HCT116 (cell line): Measurements from ENCODE around the gene ITM2C. TPM values are rescaled to one million over a fixed set of nuclear protein-coding genes. Genes with fewer than 3 reads are reported as not detected.

Experiments used
- ATAC-seq: fragments of 200-7000 bp; cut with Tn5 transposase; 2 replicates; pipeline ENCODE4 v1.9.1; 2020; ENCODE audit warnings: mild to moderate bottlenecking, moderate library complexity
- BruUV-seq: library from RNA; stranded (reverse); fragments of 400-500 nt; replicated peaks from 2 replicates; lab custom pipeline; 2021; lab: Mats Ljungman, UMichigan
- CTCF ChIA-PET: fragments of 300-600 bp; sonication (Branson Sonifier 250); formaldehyde crosslinking; loops from one replicate; lab custom pipeline; 2021; ENCODE audit warnings: antibody characterized with exemption; lab: Charles Lee
- POLR2A ChIA-PET: fragments of 300-600, 350-600 bp; sonication (Branson Sonifier 250); formaldehyde crosslinking; loops from one replicate; lab custom pipeline; 2021; ENCODE audit warnings: antibody characterized with exemption; lab: Charles Lee
- RAD21 ChIA-PET, 2 experiments: fragments of 300-600 bp; sonication (Branson Sonifier 250); formaldehyde crosslinking; loops; one replicate each; lab custom pipeline; 2023; ENCODE audit warnings: low total read pairs in 2 of 2; ENCODE audit not compliant: uncharacterized antibody in 2 of 2, unreplicated experiment in 2 of 2, low non-redundant PET in 1 of 2; lab: Charles Lee
- DNase-seq: peaks from one replicate; pipeline ENCODE4 v3.0.0-alpha.2; 2010; ENCODE audit warnings: low read depth, low spot score
- H2AFZ ChIP-seq: fragments of 200-600 bp; shearing (Covaris generic), sonication (generic); 2 replicates; pipeline ENCODE4 v1.6.1; 2017; ENCODE audit warnings: low read depth, mixed run types, mixed read lengths, antibody characterized with exemption, low read length; ENCODE audit not compliant: poor library complexity, severe bottlenecking
- H3K27ac ChIP-seq: 2 replicates; pipeline ENCODE4 v1.5.1; 2012; ENCODE audit warnings: low read depth, low read length
- H3K27me3 ChIP-seq: fragments of 200-600 bp; sonication (generic); 2 replicates; pipeline ENCODE4 v1.6.1; 2016; ENCODE audit warnings: mixed run types, low read length, mixed read lengths; ENCODE audit not compliant: insufficient read depth
- H3K36me3 ChIP-seq, 2 experiments: fragments of 200-500 bp in 1 of 2; fragments of 200-600 bp in 1 of 2; sonication (Bioruptor generic) in 1 of 2; sonication (generic) in 1 of 2; 2 replicates each; pipeline versions ENCODE4 v1.5.1 to v1.6.1; 2014 to 2016; ENCODE audit warnings: low read length in 2 of 2, inconsistent platforms in 1 of 2, mixed read lengths in 1 of 2, mixed run types in 1 of 2; ENCODE audit not compliant: insufficient read depth in 2 of 2, control insufficient read depth in 1 of 2
- H3K4me1 ChIP-seq, 2 experiments: fragments of 200-600 bp in 1 of 2; sonication (generic) in 1 of 2; 2 replicates each; pipeline versions ENCODE4 v1.5.1 to v1.6.1; 2012 to 2017; ENCODE audit warnings: low read length in 2 of 2, inconsistent platforms in 1 of 2, mild to moderate bottlenecking in 1 of 2, mixed read lengths in 1 of 2, mixed run types in 1 of 2, moderate library complexity in 1 of 2; ENCODE audit not compliant: insufficient read depth in 2 of 2, control insufficient read depth in 1 of 2
- H3K4me2 ChIP-seq: fragments of 200-600 bp; sonication (generic); 2 replicates; pipeline ENCODE4 v1.6.1; 2017; ENCODE audit warnings: mixed run types, low read length, mixed read lengths
- H3K4me3 ChIP-seq, 2 experiments: fragments of 200-600 bp in 1 of 2; sonication (generic) in 1 of 2; replicated peaks in 1 of 2; 2 replicates each; pipeline ENCODE4 v1.5.1; 2011 to 2016; ENCODE audit warnings: low read length in 2 of 2, control low read depth in 1 of 2, low read depth in 1 of 2, mild to moderate bottlenecking in 1 of 2, mixed read lengths in 1 of 2, mixed run types in 1 of 2
- H3K79me2 ChIP-seq: fragments of 200-600 bp; sonication (generic); 2 replicates; pipeline ENCODE4 v1.6.1; 2017; ENCODE audit warnings: mild to moderate bottlenecking, mixed run types, low read length, moderate library complexity, mixed read lengths; ENCODE audit not compliant: insufficient read depth
- H3K9ac ChIP-seq: fragments of 200-600 bp; sonication (generic); 2 replicates; pipeline ENCODE4 v1.6.1; 2016; ENCODE audit warnings: low read length, mixed read lengths
- H3K9me2 ChIP-seq: fragments of 200-600 bp; sonication (generic), shearing (Covaris generic); 2 replicates; pipeline ENCODE4 v1.6.1; 2017; ENCODE audit warnings: mixed run types, mild to moderate bottlenecking, moderate library complexity; ENCODE audit not compliant: insufficient read depth
- H3K9me3 ChIP-seq, 2 experiments: fragments of 200-500 bp in 1 of 2; fragments of 200-600 bp in 1 of 2; sonication (Bioruptor generic) in 1 of 2; sonication (generic) in 1 of 2; 2 replicates each; pipeline ENCODE4 v1.6.1; 2014 to 2017; ENCODE audit warnings: low read length in 2 of 2, mixed read lengths in 2 of 2, inconsistent platforms in 1 of 2, low read depth in 1 of 2, mild to moderate bottlenecking in 1 of 2, mixed run types in 1 of 2, moderate library complexity in 1 of 2; ENCODE audit not compliant: control insufficient read depth in 1 of 2, insufficient read depth in 1 of 2
- H4K20me1 ChIP-seq: fragments of 200-600 bp; sonication (generic), shearing (Covaris generic); 2 replicates; pipeline ENCODE4 v1.6.1; 2017; ENCODE audit warnings: mixed run types, mild to moderate bottlenecking, moderate library complexity; ENCODE audit not compliant: insufficient read depth
- ATF3 ChIP-seq: IDR thresholded peaks from 2 replicates; pipeline ENCODE4 v1.6.1; 2012
- CBX3 ChIP-seq: IDR thresholded peaks from 2 replicates; pipeline ENCODE4 v1.6.1; 2012; ENCODE audit warnings: low read depth
- CEBPB ChIP-seq: IDR thresholded peaks from 2 replicates; pipeline ENCODE4 v1.6.1; 2012; ENCODE audit warnings: low read depth
- CTCF ChIP-seq, 3 experiments: fragments of 200-600 bp in 1 of 3; sonication (generic) in 1 of 3; IDR thresholded peaks in 2 of 3; conservative IDR thresholded peaks in 1 of 3; 2 replicates each; pipeline ENCODE4 v1.5.1; 2012 to 2017; ENCODE audit warnings: low read depth in 2 of 3, low read length in 2 of 3, antibody characterized with exemption in 1 of 3, borderline replicate concordance in 1 of 3, control low read depth in 1 of 3, mild to moderate bottlenecking in 1 of 3, mixed read lengths in 1 of 3, mixed run types in 1 of 3, moderate library complexity in 1 of 3; ENCODE audit not compliant: insufficient read depth in 1 of 3
- EGR1 ChIP-seq: IDR thresholded peaks from 2 replicates; pipeline ENCODE4 v1.6.1; 2012; ENCODE audit warnings: low read depth
- ELF1 ChIP-seq: IDR thresholded peaks from 2 replicates; pipeline ENCODE4 v1.6.1; 2012; ENCODE audit warnings: low read depth, borderline replicate concordance
- EZH2phosphoT487 ChIP-seq: fragments of 200-600 bp; IDR thresholded peaks from 2 replicates; pipeline ENCODE4 v1.6.1; 2018; ENCODE audit warnings: antibody characterized with exemption, borderline replicate concordance
- FOSL1 ChIP-seq: IDR thresholded peaks from 2 replicates; pipeline ENCODE4 v1.6.1; 2012; ENCODE audit warnings: low read depth
- JUND ChIP-seq: IDR thresholded peaks from 2 replicates; pipeline ENCODE4 v1.6.1; 2012
- POLR2A ChIP-seq: IDR thresholded peaks from 2 replicates; pipeline ENCODE4 v1.7.0; 2011; ENCODE audit warnings: borderline replicate concordance; ENCODE audit not compliant: insufficient read depth, insufficient read length; ENCODE audit errors: extremely low read depth
- POLR2AphosphoS5 ChIP-seq: IDR thresholded peaks from 2 replicates; pipeline ENCODE4 v1.6.1; 2011; ENCODE audit warnings: mild to moderate bottlenecking, low read depth, low read length, moderate library complexity
- RAD21 ChIP-seq: IDR thresholded peaks from 2 replicates; pipeline ENCODE4 v1.6.1; 2012; ENCODE audit warnings: low read depth, mild to moderate bottlenecking
- REST ChIP-seq: IDR thresholded peaks from 2 replicates; pipeline ENCODE4 v1.6.1; 2012; ENCODE audit warnings: low read depth
- SIN3A ChIP-seq: IDR thresholded peaks from 2 replicates; pipeline ENCODE4 v1.6.1; 2012; ENCODE audit warnings: low read depth
- SP1 ChIP-seq: IDR thresholded peaks from 2 replicates; pipeline ENCODE4 v1.6.1; 2012; ENCODE audit warnings: low read depth
- SRF ChIP-seq: IDR thresholded peaks from 2 replicates; pipeline ENCODE4 v1.6.1; 2012; ENCODE audit warnings: low read depth
- YY1 ChIP-seq: IDR thresholded peaks from 2 replicates; pipeline ENCODE4 v1.6.1; 2011; ENCODE audit warnings: low read length, low read depth, moderate library complexity, mild to moderate bottlenecking; ENCODE audit not compliant: insufficient replicate concordance; ENCODE audit errors: extremely low read depth
- ZBTB33 ChIP-seq: IDR thresholded peaks from 2 replicates; pipeline ENCODE4 v1.6.1; 2011; ENCODE audit warnings: mild to moderate bottlenecking, low read length, moderate library complexity; ENCODE audit not compliant: insufficient replicate concordance; ENCODE audit errors: extremely low read depth
- ZNF274 ChIP-seq: fragments of 200-500 bp; sonication (Bioruptor generic); IDR thresholded peaks from 2 replicates; pipeline ENCODE4 v1.6.1; 2014; ENCODE audit warnings: mild to moderate bottlenecking, low read depth, low read length, inconsistent platforms
- intact Hi-C: fragments of 100-400 bp; cut with micrococcal nuclease; formaldehyde crosslinking; loops from 2 replicates; pipeline ENCODE4 v1.10.0; 2022
- total RNA-seq: library from RNA; stranded (reverse); gene quantifications from one replicate; pipeline ENCODE4 v1.2.1, GENCODE V29; 2021; ENCODE audit not compliant: unreplicated experiment

The ITM2C gene
- total RNA-seq, 1 experiment from 2014 or later: 117 TPM

DNA sequence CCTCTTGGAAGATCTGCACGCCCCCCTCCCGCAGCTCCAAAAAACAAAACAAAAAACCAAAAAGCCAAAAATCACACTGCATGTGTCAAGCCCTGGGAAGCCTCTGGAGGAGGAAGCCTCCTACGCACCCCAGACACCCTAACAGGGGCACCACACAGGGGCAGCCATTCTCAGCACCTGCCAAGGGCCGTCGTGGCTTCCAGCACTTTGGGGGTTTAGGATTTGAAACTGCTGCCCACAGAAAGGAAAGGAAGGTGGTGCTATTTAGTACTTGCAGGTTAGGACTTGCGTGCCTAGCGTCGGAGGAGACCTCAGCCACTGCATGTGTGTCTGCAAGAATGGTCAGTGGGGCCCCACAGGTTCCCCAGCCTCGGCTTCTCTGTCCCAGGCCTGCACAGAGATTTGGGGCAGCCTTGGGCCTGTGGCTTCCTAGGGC lies 60.7 kb downstream of the ITM2C start:
- TF ChIP-seq SRF (no peak), SP1 (no peak), EGR1 (no peak), RAD21 (no peak), ZBTB33 (no peak), CBX3 (no peak), ELF1 (no peak), SIN3A (no peak), ATF3 (no peak), YY1 (no peak), CTCF (IDR thresholded peaks at IDR 0.05 in 2 of 3, conservative IDR thresholded peaks at IDR 0.05 in 1 of 3; ENCODE audit: borderline replicate concordance in 1 of 3, insufficient read depth in 1 of 3, low read depth in 2 of 3, low read length in 2 of 3) (no peak), POLR2AphosphoS5 (no peak), ZNF274 (no peak), JUND (no peak), FOSL1 (no peak), EZH2phosphoT487 (no peak), POLR2A (no peak), REST (no peak), CEBPB (no peak)
- no peak for ATAC-seq

More for the DNA sequence above, 60.7 kb downstream of the ITM2C start:
- DNase-seq: no peak
- Histone ChIP-seq H3K9me3 (no peaks in the 10 kb centered on the region), H3K4me1 (no peaks in the 10 kb centered on the region; a peak in 1 of 4 replicates), H3K79me2 (no peaks in the 10 kb centered on the region), H2AFZ (no peak overlapping the region), H4K20me1 (no peaks in the 10 kb centered on the region), H3K9ac (no peak overlapping the region), H3K4me2 (no peak overlapping the region), H3K27ac (no peak overlapping the region), H3K4me3 (no peak overlapping the region), H3K9me2 (no peaks in the 10 kb centered on the region), H3K27me3 (no peaks in the 10 kb centered on the region), H3K36me3 (no peaks in the 10 kb centered on the region)
- CTCF ChIA-PET: interaction anchor here (1.1 kb wide), 1 partner anchor 77 kb away, joined by 3 read pairs; no protein-coding TSS in a partner anchor
- POLR2A ChIA-PET: no interaction called here
- RAD21 ChIA-PET: no interaction called here
- intact Hi-C loops: no loop called here
- BruUV-seq: no TSS peak
